ENCODE results near the gene PGM3.
"Not testable (repeated sequence)": the region's sequence is repeated elsewhere in the genome, so short reads cannot be mapped to it uniquely, and the experiment has no call there.

Gene PGM3

GRCh38 chr6:83199173-83199862 is 6.3 kb upstream of the PGM3 start:
- in situ Hi-C loops (cut with HindIII; ENCODE audit: low sequenced_read_pairs), result no loop called here
- DNase-seq (ENCODE audit: low read depth), result no peak
- H3K4me3 ChIP-seq (ENCODE audit: low read depth, low read length), result no peak overlapping the region
- TF ChIP-seq CTCF (IDR thresholded peaks at IDR 0.05; ENCODE audit: low read depth, low read length, missing control alignments), result no peak

- no peak overlapping the region for H3K4me3 ChIP-seq (ENCODE audit: low read depth, low read length)
- DNase-seq (ENCODE audit: low read depth), result no peak
- in situ Hi-C loops (cut with HindIII; ENCODE audit: low sequenced_read_pairs), result no loop called here
- no peak for TF ChIP-seq CTCF (IDR thresholded peaks at IDR 0.05; ENCODE audit: low read depth, low read length, missing control alignments)
Observed at GRCh38 chr6:83198486-83199172, 5.6 kb upstream of the PGM3 start.

GRCh38 chr6:83193747-83194566 is 892 bp upstream of the PGM3 start:
- in situ Hi-C loops (cut with HindIII; ENCODE audit: low sequenced_read_pairs), result no loop called here
- no peak for TF ChIP-seq CTCF (IDR thresholded peaks at IDR 0.05; ENCODE audit: low read depth, low read length, missing control alignments)
- no peak for DNase-seq (ENCODE audit: low read depth)
- peak overlapping the region; percentile 90 for H3K4me3 ChIP-seq (ENCODE audit: low read depth, low read length)

- no peak for DNase-seq (ENCODE audit: low read depth)
- peak overlapping the region; percentile 90 for H3K4me3 ChIP-seq (ENCODE audit: low read depth, low read length)
- no peak for TF ChIP-seq CTCF (IDR thresholded peaks at IDR 0.05; ENCODE audit: low read depth, low read length, missing control alignments)
- in situ Hi-C loops (cut with HindIII; ENCODE audit: low sequenced_read_pairs), result no loop called here
Observed at GRCh38 chr6:83192456-83192855, 609 bp downstream of the PGM3 start.

- DNase-seq (ENCODE audit: low read depth); in situ Hi-C loops (cut with HindIII; ENCODE audit: low sequenced_read_pairs): not testable (repeated sequence)
- peak overlapping the region; percentile 90 for H3K4me3 ChIP-seq (ENCODE audit: low read depth, low read length)
Observed at GRCh38 chr6:83191974-83192373, 1.1 kb downstream of the PGM3 start.

GRCh38 chr6:83190626-83191025 is 2.4 kb downstream of the PGM3 start:
- DNase-seq (ENCODE audit: low read depth), result no peak
- in situ Hi-C loops (cut with HindIII; ENCODE audit: low sequenced_read_pairs), result no loop called here
- TF ChIP-seq CTCF (IDR thresholded peaks at IDR 0.05; ENCODE audit: low read depth, low read length, missing control alignments), result no peak
- no peak overlapping the region for H3K4me3 ChIP-seq (ENCODE audit: low read depth, low read length)

All from astrocyte of the cerebellum (primary cell).